Thoracic aorta (tissue), 2 donors: ENCODE results near the gene HELZ2. TPM values are rescaled to one million over a fixed set of nuclear protein-coding genes. Genes with fewer than 3 reads are reported as not detected.

Experiments
- ATAC-seq: fragments of 150-250 bp; one replicate; pipeline ENCODE4 v1.8.0; 2017; ENCODE audit warnings: low read depth; ENCODE audit not compliant: insufficient number of reproducible peaks, low FRiP score
- DNase-seq: peaks from one replicate; pipeline ENCODE4 v3.0.0-alpha.2; 2020; ENCODE audit warnings: low spot score
- H3K27ac ChIP-seq, 2 donors: fragments of 200-600 bp; sonication (generic); 1 replicate in 1 of 2; 2 replicates in 1 of 2; pipeline ENCODE4 v1.5.1; 2016; ENCODE audit warnings: mild to moderate bottlenecking in 2 of 2, moderate library complexity in 2 of 2
- H3K27me3 ChIP-seq: fragments of 200-600 bp; sonication (generic); replicated peaks from 2 replicates; pipeline ENCODE4 v1.6.0; 2016; ENCODE audit warnings: mild to moderate bottlenecking; ENCODE audit not compliant: insufficient read depth
- H3K36me3 ChIP-seq: fragments of 200-600 bp; sonication (generic); one replicate; pipeline ENCODE4 v1.5.1; 2016
- H3K4me1 ChIP-seq, 2 donors: fragments of 200-600 bp; sonication (generic); 1 replicate in 1 of 2; 2 replicates in 1 of 2; pipeline versions ENCODE4 v1.5.1 to v1.6.0; 2016; ENCODE audit warnings: low read depth in 2 of 2, mild to moderate bottlenecking in 1 of 2; ENCODE audit not compliant: control insufficient read depth in 1 of 2
- H3K4me3 ChIP-seq: fragments of 200-600 bp; sonication (generic); 2 replicates; pipeline ENCODE4 v1.5.1; 2016; ENCODE audit warnings: mild to moderate bottlenecking
- H3K9me3 ChIP-seq: fragments of 200-600 bp; sonication (generic); 2 replicates; pipeline ENCODE4 v1.5.1; 2016
- total RNA-seq, 2 donors: library from RNA; depleted of rRNA; stranded (reverse); fragments of >200 nt; gene quantifications; one replicate each; pipeline versions ENCODE4 v1.1.0 to v1.2.3, GENCODE V29; 2016
- TF ChIP-seq, protein P1 (sequence below): fragments of 200-600 bp; sonication (generic); IDR thresholded peaks from one replicate; pipeline ENCODE4 v1.5.1; 2019; ENCODE audit warnings: antibody characterized with exemption

The HELZ2 gene
- total RNA-seq, 2 donors from 2014 or later: 45.2 to 50.3 TPM

DNA sequence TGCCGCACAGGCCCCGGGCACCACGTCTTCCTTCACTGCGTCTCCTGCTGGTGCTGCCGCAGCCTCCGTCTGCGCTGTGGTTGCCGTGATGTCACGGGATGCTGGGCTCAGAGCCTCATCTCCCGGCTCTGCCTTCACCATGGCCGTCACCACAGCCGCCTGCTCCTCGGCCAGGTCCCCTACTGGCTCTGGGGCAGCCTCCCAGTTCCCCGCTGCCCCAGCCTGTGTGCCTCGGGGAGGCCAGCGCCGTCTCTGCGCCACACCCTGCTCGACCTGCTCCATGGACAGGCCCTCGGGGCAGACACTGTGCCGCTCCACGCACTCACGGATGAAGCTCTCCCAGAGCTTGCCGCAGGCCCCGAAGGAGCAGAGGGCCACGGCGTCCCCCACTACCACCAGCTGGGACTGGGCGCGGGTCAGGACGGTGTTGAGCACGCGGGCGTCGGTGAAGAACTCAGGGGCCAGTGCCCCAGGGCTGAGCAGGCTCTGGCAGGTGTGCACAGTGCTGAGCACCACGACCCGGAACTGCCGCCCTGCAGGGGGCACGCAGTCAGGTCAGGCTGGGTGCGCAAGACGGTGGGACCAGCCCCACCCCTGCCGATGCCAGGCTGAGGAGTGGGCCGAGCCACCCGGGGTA, 8.2 kb downstream of the HELZ2 start:
- no peak for ATAC-seq

DNA sequence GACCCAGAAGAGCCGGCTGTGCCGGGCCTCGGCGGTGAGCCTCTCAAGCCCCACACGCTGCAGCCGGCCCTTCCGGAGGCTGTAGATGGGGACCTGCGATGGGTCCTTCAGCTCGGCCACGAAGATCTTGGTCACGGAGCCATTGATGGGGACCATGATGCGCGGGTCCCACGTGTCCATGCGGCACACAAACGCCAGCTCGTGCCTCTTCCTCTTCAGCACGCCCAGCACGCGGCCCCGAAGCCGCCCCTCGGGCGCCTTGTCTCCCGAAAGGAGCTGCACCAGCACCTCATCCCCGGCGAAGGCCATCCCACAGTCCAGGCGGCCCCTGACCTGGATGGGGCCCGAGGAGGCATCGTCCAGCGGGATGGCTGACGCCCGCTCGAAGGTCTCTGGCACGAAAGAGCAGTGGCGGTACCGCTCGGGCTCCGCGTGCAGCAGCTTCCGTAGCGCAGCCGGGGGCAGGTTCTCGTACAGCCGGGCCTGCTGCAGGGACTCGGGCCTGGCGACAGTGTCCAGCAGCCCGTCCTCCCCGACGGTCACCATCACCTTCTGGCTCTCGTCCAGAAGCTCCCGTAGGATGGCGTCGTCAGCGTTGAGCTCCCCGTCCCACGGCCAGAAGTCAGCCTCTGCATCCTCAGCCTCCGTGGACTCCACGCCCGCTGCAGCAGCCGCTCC, 8.9 kb downstream of the HELZ2 start:
- TF ChIP-seq, protein P1, sequence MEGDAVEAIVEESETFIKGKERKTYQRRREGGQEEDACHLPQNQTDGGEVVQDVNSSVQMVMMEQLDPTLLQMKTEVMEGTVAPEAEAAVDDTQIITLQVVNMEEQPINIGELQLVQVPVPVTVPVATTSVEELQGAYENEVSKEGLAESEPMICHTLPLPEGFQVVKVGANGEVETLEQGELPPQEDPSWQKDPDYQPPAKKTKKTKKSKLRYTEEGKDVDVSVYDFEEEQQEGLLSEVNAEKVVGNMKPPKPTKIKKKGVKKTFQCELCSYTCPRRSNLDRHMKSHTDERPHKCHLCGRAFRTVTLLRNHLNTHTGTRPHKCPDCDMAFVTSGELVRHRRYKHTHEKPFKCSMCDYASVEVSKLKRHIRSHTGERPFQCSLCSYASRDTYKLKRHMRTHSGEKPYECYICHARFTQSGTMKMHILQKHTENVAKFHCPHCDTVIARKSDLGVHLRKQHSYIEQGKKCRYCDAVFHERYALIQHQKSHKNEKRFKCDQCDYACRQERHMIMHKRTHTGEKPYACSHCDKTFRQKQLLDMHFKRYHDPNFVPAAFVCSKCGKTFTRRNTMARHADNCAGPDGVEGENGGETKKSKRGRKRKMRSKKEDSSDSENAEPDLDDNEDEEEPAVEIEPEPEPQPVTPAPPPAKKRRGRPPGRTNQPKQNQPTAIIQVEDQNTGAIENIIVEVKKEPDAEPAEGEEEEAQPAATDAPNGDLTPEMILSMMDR: no peak
- DNase-seq (no peak), ATAC-seq (no peak)
- Histone ChIP-seq H3K36me3 (peaks cover 23% of the 10 kb centered on the region), H3K27me3 (no peaks in the 10 kb centered on the region), H3K4me1 (no peaks in the 10 kb centered on the region), H3K9me3 (no peaks in the 10 kb centered on the region), H3K4me3 (no peak overlapping the region), H3K27ac (no peak overlapping the region)

More for the DNA sequence above, 8.2 kb downstream of the HELZ2 start:
- H3K4me1 ChIP-seq: no peaks in the 10 kb centered on the region
- H3K9me3 ChIP-seq: no peaks in the 10 kb centered on the region
- no peak overlapping the region for H3K27ac ChIP-seq
- no peaks in the 10 kb centered on the region for H3K27me3 ChIP-seq
- DNase-seq: no peak
- peaks cover 20% of the 10 kb centered on the region for H3K36me3 ChIP-seq
- no peak overlapping the region for H3K4me3 ChIP-seq
- TF ChIP-seq, protein P1: no peak

DNA sequence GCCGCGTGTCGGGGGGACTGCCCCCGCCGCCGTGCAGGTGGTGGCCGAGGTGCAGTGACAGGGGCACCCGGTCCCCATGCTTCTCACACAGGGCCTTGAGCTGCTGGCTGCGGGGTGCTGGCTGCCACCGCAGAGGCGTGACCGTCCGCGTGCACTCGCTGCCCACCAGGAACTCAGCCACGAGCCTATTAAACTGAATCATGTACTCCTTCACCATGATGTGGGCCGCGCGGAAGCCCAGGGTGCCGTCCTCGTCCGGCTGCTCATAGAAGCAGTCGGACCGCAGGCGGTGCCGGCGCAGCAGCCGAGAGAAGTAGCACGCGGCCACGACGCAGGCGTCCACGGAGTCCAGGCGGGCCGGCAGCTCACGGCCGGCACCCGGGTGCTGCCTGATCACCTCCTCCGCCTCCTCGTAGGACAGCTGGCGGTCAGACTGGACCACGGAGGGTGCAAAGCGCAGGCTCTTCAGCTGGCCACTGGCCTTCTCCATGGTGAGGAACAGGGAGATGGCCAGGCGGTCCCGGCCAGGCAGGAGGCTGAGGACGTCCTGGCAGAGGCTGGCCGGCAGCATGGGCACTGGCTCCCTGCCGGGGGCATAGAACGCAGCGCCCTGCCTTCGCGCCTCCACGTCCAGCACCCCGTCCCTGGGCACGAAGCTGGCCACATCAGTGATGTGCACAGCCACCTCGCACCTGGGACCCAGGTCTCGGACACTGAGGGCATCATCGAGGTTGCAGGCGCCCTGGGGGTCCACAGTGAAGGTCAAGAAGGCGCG, 9.8 kb downstream of the HELZ2 start:
- ATAC-seq (no peak), DNase-seq (no peak)
- H3K36me3 ChIP-seq: peaks cover 23% of the 10 kb centered on the region
- no peak overlapping the region for H3K4me3 ChIP-seq
- TF ChIP-seq, protein P1: no peak
- no peaks in the 10 kb centered on the region for H3K27me3 ChIP-seq
- no peaks in the 10 kb centered on the region for H3K9me3 ChIP-seq
- H3K4me1 ChIP-seq: no peaks in the 10 kb centered on the region
- H3K27ac ChIP-seq: no peak overlapping the region

DNA sequence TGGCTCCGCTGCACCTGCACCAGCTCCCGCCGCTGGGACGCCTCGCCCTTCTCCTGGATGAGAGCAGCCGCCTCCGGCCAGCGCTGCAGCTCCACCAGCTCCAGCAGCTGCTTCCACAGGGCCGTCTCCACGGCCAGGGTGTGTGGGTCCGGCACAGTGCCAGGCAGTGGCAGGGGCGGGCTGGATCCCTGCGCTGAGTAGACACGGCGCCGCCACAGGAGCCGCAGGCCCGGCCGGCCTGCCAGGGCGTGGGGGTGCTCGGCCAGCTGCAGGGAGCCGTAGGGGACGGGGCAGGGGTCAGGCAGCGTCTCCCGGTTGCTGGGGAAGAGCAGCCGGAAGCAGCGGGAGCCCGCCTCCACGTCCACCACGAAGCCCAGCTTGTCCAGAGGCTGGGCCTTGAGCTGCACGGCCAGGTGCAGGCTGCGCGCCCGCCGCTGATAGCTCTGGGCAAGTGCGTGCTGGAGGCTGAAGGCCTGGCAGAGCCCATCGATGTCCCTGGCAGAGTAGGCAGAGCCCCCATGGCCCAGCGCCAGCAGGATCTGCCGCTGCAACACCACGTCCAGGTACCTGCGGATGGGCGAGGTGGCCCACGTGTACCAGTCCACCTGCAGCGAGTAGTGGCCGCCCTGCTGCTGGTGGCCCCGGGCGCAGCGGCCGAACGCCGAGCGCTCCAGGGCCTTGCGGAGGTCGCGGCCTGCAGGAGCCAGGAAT, 10.7 kb downstream of the HELZ2 start:
- TF ChIP-seq, protein P1: no peak
- no peak for DNase-seq
- no peak overlapping the region for H3K4me3 ChIP-seq
- ATAC-seq: no peak
- H3K36me3 ChIP-seq: peaks cover 23% of the 10 kb centered on the region
- H3K27ac ChIP-seq: no peak overlapping the region
- no peaks in the 10 kb centered on the region for H3K27me3 ChIP-seq
- H3K4me1 ChIP-seq: no peaks in the 10 kb centered on the region
- H3K9me3 ChIP-seq: no peaks in the 10 kb centered on the region
